Fibroblast of skin of left quadriceps (primary cell): ENCODE data around the gene DPY19L3.
"Not testable (repeated sequence)": the region's sequence is repeated elsewhere in the genome, so short reads cannot be mapped to it uniquely, and the experiment has no call there.

Experiments used
- DNase-seq, 2 experiments: peaks; one replicate each; pipeline ENCODE4 v3.0.0-alpha.2; 2013; ENCODE audit warnings: low read depth in 2 of 2

Gene DPY19L3

DNA sequence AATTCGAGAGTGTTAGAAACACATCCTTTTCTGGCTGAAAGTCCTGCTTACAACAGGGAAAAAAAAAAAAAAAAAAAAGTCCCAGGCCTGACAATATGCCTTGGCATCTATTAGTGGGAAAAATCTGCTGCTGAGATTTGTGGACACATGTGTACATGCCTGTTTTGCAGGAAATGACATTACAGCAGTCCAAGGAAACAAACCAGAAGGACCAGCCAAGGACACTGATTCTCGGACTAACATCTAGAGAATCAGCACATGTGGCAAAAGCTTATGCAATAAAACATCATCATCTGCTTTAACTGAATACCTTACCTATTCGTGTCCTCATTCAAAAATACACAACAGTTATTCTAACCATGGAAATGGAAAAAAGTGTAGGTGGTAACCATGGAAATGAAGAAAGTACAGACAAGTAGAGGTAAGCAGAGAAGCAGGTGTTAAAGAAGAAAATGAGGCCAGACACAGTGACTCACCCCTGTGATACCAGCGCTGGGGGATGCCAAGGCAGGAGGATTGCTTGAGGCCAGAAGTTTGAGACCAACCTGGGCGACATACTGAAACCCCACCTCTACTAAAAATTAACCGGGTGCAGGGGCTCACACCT lies 9.4 kb upstream of the DPY19L3 start:
- no peak for DNase-seq

GRCh38 chr19:32397671-32398101 lies 7.9 kb upstream of the DPY19L3 start:
- DNase-seq, result peak; percentile 50 to 53

DNA sequence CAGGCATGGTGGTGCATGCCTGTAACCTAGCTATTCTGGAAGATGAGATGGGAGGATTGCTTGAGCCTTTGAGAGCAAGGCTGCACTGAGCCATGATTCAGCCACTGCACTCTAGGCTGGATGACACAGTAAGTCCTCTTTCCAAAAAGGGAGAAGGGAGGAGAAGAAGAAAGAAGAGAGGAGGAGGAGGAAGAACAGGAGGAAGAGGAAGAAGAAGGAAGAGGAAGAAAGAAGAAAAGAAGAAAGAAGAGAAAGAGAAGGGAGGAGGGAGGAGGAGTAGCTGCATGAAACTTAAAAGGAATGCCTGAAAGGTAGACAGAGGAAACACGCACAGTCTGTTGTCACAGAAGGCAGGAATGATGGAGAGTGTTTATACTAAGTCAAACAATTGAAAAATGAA lies 3.6 kb upstream of the DPY19L3 start:
- DNase-seq, result no peak

GRCh38 chr19:32403291-32403995 lies 2.1 kb upstream of the DPY19L3 start:
- DNase-seq, result no peak

GRCh38 chr19:32404213-32404932 lies 1.2 kb upstream of the DPY19L3 start:
- DNase-seq, result no peak

- no peak for DNase-seq
Observed at GRCh38 chr19:32404933-32405430, 588 bp upstream of the DPY19L3 start.

DNA sequence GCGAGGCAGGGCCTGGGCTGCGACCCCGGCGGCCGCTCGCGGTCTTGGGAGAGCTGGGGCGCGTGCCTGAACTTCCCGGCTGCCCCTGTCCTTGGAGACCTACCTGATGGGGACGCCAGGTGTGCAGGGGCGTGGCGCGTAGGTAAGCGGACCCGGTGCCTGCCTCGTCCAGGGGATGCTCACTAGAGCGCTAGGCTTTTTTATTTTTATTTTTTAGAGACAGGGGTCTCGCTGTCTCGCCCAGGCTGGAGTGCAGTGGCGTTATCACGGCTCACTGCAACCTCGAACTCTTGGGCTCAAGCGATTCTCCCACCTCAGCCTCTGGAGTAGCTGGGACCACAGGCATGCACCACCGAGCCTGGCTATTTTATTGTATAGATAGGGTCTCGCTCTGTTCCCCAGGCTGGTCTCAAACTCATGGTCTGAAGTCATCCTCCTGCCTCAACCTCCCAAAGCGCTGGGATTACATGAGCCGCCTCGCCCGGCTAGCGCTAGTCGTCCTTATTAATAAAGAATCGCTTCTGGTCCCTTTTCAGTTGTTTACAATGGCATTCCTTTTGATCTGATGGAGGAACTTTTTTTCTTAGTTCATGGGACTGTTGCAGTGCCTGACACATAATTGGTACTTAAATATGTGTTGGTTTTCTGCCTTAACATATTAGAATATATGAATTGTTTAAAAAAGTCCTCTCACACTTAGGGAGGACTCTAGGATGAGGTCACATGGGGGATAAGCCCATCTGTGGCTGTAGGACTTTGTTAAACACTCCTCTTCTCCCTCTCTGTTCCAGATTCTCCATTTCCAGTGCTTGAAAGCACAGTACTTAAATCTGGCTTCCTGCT lies 812 bp downstream of the DPY19L3 start:
- DNase-seq, result no peak

DNA sequence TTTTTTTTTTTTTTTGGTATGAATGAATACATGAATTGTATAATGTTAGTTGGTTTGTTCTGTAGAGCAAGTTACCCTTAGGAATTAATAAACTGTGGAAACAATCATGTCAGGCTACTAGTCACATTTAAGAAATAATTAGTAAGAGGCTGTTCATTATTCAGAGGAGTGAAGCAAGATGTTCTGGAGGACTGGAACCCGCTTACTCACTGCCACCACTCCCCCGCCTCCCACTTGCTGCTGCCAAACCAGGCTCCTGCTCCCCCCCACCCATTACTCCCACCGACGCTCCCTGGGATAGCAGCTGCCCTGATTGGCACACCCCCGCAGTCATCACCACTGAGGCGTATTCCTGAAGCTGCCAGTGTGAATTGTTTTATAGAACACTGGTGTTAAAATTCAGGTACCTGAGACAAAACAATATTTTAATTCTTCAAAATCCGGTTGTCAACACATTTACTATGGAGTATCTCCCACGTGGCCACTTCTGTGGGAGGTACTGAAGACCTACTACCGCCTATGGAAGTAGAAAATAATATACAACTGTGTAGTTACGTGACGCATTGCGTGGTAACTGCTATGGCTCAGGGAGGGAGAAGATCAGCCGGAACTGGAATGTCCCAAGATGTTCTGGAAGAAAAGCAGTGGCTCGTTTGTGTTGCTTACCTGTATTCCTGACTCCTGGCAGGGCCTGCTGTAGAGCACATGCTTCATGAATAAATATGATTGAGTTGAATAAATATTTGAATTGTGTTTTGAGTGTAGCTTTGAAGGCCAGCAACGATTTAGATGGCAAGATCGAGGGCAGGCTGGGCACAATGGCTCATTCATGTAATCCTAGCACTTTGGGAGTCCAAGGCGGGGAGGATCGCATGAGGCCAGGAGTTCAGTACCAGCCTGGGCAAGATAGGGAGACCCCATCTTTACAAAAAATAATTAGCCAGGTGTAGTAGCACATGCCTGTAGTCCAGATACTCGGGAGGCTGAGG lies 1.7 kb downstream of the DPY19L3 start:
- no peak for DNase-seq

GRCh38 chr19:32415246-32415645 lies 9.7 kb downstream of the DPY19L3 start:
- no peak for DNase-seq

GRCh38 chr19:32415669-32416068 lies 10.1 kb downstream of the DPY19L3 start:
- no peak for DNase-seq

GRCh38 chr19:32416749-32417456 lies 11.3 kb downstream of the DPY19L3 start:
- DNase-seq, result no peak

GRCh38 chr19:32418155-32418554 lies 12.6 kb downstream of the DPY19L3 start:
- no peak for DNase-seq

DNA sequence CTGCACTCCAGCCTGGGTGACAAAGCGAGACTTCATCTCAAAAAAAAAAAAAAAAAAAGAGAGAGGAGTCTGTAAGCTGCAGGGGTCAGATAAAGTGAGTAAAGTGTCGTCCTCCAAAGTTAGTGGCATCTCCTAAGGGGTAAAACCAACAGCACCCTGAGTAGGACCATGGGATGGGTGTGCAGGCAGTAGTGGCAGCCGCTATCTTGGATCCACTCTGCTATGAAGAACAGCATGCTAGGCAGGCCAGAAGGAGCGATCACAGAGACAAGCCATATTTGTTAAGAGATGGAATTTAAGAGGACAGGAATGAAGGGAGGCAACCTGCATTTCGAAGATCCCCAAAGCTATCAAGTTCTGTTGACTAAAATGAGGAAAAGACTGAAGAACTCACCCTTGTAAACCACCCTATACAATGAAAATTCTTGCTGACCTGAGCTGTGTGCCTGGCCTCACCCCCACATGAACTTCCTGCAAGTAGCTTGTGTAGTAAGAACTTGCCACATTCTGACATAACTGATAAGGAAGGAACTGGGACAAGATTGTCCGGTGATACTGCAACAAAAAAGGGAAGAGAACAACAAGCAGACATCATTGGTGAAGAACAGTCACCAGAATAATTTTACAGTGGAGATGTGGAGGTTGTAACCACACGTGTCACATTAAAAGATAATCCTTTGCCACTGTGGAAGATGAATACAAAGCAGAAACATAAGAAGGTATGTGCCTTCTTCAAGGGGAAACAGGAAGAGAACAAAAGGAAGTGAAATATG lies 16.2 kb downstream of the DPY19L3 start:
- no peak for DNase-seq

DNA sequence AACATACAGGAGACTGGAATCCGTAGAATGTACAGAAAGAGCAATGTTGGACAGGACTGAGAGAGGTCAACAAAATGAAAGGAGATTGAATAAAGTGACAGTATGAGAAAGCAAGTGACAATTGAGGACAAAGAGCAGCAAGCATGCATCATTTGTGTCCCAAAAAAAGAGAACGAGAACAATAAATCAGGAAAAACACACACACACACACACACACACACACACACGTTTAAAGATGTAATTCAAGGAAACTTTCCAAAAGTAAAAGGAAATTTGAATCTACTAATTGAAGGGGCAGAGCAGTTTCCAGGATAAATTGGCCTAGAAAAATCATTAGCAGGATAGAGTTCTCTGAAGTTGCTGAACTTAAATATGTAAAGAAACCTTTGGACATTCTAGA lies 16.9 kb downstream of the DPY19L3 start:
- no peak for DNase-seq

DNA sequence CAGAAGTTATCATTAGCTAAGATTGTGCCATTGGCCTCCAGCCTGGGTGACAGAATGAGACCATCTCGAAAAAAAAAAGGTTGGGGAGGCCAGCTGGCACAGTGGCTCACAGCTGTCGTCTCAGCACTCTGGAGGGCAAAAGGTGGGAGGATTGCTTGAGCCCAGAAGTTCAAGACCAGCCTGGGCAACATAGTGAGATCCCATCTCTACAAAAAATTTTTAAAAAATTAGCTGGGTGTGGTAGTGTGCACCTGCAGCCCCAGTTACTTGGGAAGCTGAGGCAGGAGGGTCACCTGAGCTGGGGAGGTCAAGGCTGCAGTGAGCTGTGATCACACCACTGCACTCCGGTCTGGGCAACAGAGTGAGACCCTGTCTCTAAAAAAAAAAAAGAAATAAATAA lies 18.4 kb downstream of the DPY19L3 start:
- not testable (repeated sequence) for DNase-seq

GRCh38 chr19:32427536-32427935 lies 22.0 kb downstream of the DPY19L3 start:
- no peak for DNase-seq

- DNase-seq, result no peak
Observed at GRCh38 chr19:32436692-32437091, 31.1 kb downstream of the DPY19L3 start.

GRCh38 chr19:32437096-32437495 lies 31.5 kb downstream of the DPY19L3 start:
- DNase-seq, result no peak

DNA sequence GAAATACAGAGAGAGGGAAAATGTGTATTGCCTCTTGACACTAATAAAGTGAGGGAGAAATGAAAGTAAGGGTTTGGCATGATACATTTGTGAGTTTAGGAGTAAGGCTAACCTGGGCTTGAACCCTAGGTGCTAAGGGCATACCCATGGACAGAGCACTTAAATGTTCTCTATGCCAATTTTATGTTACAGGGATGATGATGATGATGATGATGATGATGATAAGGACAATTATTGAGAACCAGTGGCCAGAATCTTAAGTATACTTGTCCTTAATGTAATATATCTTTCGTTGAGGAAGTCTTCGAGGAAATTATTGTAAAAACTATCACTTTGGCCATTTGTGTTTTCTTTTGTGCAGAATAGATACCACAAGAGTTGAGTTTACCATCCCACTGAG lies 33.2 kb downstream of the DPY19L3 start:
- no peak for DNase-seq
